HG02973 (cell line): Measurements from ENCODE around the gene HSD11B1.
A peak's percentile ranks its signal among the peaks of the same experiment; 100 is the strongest.

Experiments used
- ATAC-seq: cut with Tn5 transposase; IDR thresholded peaks from one replicate; pipeline ENCODE4 v1.9.1; 2021; ENCODE audit warnings: moderate library complexity; ENCODE audit not compliant: unreplicated experiment

Gene HSD11B1

GRCh38 chr1:209751627-209752231 is 47.1 kb downstream of the HSD11B1 start:
- peak; percentile 49 for ATAC-seq

GRCh38 chr1:209752890-209753289 is 48.2 kb downstream of the HSD11B1 start:
- no peak for ATAC-seq

- no peak for ATAC-seq
Measured at GRCh38 chr1:209755256-209755655, 50.6 kb downstream of the HSD11B1 start.

- peak; percentile 73 for ATAC-seq
Measured at GRCh38 chr1:209755926-209756614, 51.4 kb downstream of the HSD11B1 start, which contains the start of gene TRAF3IP3. Gene TRAF3IP3 (plus strand): TSS chr1:209756053. CDS start chr1:209760040, 3,987 bp downstream.

GRCh38 chr1:209756615-209757445 is 52.2 kb downstream of the HSD11B1 start:
- peak; percentile 30 for ATAC-seq

- no peak for ATAC-seq
Measured at GRCh38 chr1:209758400-209758799, 53.8 kb downstream of the HSD11B1 start.

- ATAC-seq, result no peak
Measured at GRCh38 chr1:209759829-209760359, 55.2 kb downstream of the HSD11B1 start.

GRCh38 chr1:209761011-209761635 is 56.5 kb downstream of the HSD11B1 start:
- no peak for ATAC-seq

- ATAC-seq, result no peak
Measured at GRCh38 chr1:209766051-209766450, 61.4 kb downstream of the HSD11B1 start.

- no peak for ATAC-seq
Measured at GRCh38 chr1:209767096-209767495, 62.5 kb downstream of the HSD11B1 start.

GRCh38 chr1:209767706-209768105 is 63.1 kb downstream of the HSD11B1 start:
- ATAC-seq, result no peak

GRCh38 chr1:209768354-209768774 is 63.7 kb downstream of the HSD11B1 start:
- ATAC-seq, result peak; percentile 88

- peak; percentile 64 for ATAC-seq
Measured at GRCh38 chr1:209769171-209769904, 64.7 kb downstream of the HSD11B1 start.

GRCh38 chr1:209769971-209770370 is 65.3 kb downstream of the HSD11B1 start:
- ATAC-seq, result no peak

- ATAC-seq, result no peak
Measured at GRCh38 chr1:209770636-209771415, 66.2 kb downstream of the HSD11B1 start.

GRCh38 chr1:209772126-209772525 is 67.5 kb downstream of the HSD11B1 start:
- no peak for ATAC-seq

- ATAC-seq, result peak; percentile 53
Measured at GRCh38 chr1:209774592-209774991, 69.9 kb downstream of the HSD11B1 start.

- ATAC-seq, result no peak
Measured at GRCh38 chr1:209775678-209776077, 71.0 kb downstream of the HSD11B1 start.

GRCh38 chr1:209777587-209777986 is 72.9 kb downstream of the HSD11B1 start:
- no peak for ATAC-seq
